Measurements from ENCODE around the gene NDUFS8. TPM values are rescaled to one million over a fixed set of nuclear protein-coding genes. Genes with fewer than 3 reads are reported as not detected.

NDUFS8 gene
- total RNA-seq, 4 donors from 2014 or later, result 53.4 to 291 (median 139) TPM

- H3K36me3 ChIP-seq, result no peaks in the 10 kb centered on the region
- H3K4me1 ChIP-seq, result peaks cover 5 to 14% of the 10 kb centered on the region in 2 donors
- H3K4me3 ChIP-seq, result peak overlapping the region; percentile 58 to 75
- DNase-seq, result peak in 1 of 2 donors; percentile 28
- TF ChIP-seq POLR2A (IDR thresholded peaks at IDR 0.05) (no peak), CTCF (IDR thresholded peaks at IDR 0.05) (no peak)
- peak overlapping the region; percentile 87 to 91 for H3K27ac ChIP-seq
- intact Hi-C loops (cut with DNase I; ENCODE audit: low total_unique reads), result no loop called here
- H3K9me3 ChIP-seq, result no peaks in the 10 kb centered on the region
- H3K27me3 ChIP-seq, result no peaks in the 10 kb centered on the region
Measured at GRCh38 chr11:68040957-68041591, 10.6 kb downstream of the NDUFS8 start.

GRCh38 chr11:68041617-68042218 is 11.2 kb downstream of the NDUFS8 start:
- Histone ChIP-seq H3K9me3 (no peaks in the 10 kb centered on the region), H3K27ac (peak overlapping the region; percentile 87 to 91), H3K4me3 (no peak overlapping the region), H3K4me1 (peaks cover 5 to 14% of the 10 kb centered on the region in 2 donors), H3K36me3 (no peaks in the 10 kb centered on the region), H3K27me3 (no peaks in the 10 kb centered on the region)
- TF ChIP-seq POLR2A (IDR thresholded peaks at IDR 0.05) (no peak), CTCF (IDR thresholded peaks at IDR 0.05) (no peak)
- no peak for DNase-seq
- intact Hi-C loops (cut with DNase I; ENCODE audit: low total_unique reads), result no loop called here

- TF ChIP-seq CTCF (IDR thresholded peaks at IDR 0.05) (no peak), POLR2A (IDR thresholded peaks at IDR 0.05) (no peak)
- H3K27ac ChIP-seq, result peak overlapping the region; percentile 87 to 91
- no peaks in the 10 kb centered on the region for H3K27me3 ChIP-seq
- H3K4me3 ChIP-seq, result no peak overlapping the region
- H3K36me3 ChIP-seq, result no peaks in the 10 kb centered on the region
- intact Hi-C loops (cut with DNase I; ENCODE audit: low total_unique reads), result no loop called here
- H3K4me1 ChIP-seq, result peaks cover 5 to 14% of the 10 kb centered on the region in 2 donors
- no peaks in the 10 kb centered on the region for H3K9me3 ChIP-seq
- DNase-seq, result no peak
Measured at GRCh38 chr11:68042219-68043028, 11.9 kb downstream of the NDUFS8 start.

- no peak overlapping the region for H3K4me3 ChIP-seq
- no peak for TF ChIP-seq CTCF (IDR thresholded peaks at IDR 0.05)
- no peak for TF ChIP-seq POLR2A (IDR thresholded peaks at IDR 0.05)
- no peaks in the 10 kb centered on the region for H3K27me3 ChIP-seq
- intact Hi-C loops (cut with DNase I; ENCODE audit: low total_unique reads), result no loop called here
- no peak for DNase-seq
- H3K9me3 ChIP-seq, result no peaks in the 10 kb centered on the region
- H3K4me1 ChIP-seq, result peaks cover 5 to 12% of the 10 kb centered on the region in 2 donors
- H3K36me3 ChIP-seq, result no peaks in the 10 kb centered on the region
- peak overlapping the region; percentile 87 to 91 for H3K27ac ChIP-seq
Measured at GRCh38 chr11:68043029-68043348, 12.5 kb downstream of the NDUFS8 start.

All from uterus (tissue), 4 donors.